Vagina (tissue), 2 donors: Measurements from ENCODE around the gene PLEKHA5.

ENCODE experiments used
- CTCF ChIP-seq, 3 experiments: fragments of 450-650 bp in 2 of 3; fragments of 200-600 bp in 1 of 3; sonication (generic) in 1 of 3; IDR thresholded peaks; one replicate each; pipeline ENCODE4 v1.5.1; 2017 to 2019; ENCODE audit warnings: antibody characterized with exemption in 3 of 3, mild to moderate bottlenecking in 2 of 3, moderate library complexity in 2 of 3
- POLR2A ChIP-seq, 2 donors: fragments of 450-650 bp; IDR thresholded peaks; one replicate each; pipeline ENCODE4 v1.6.1; 2017; ENCODE audit warnings: antibody characterized with exemption in 2 of 2, mild to moderate bottlenecking in 2 of 2, moderate library complexity in 2 of 2

- no peak for TF ChIP-seq CTCF (IDR thresholded peaks at IDR 0.05)
- TF ChIP-seq POLR2A (IDR thresholded peaks at IDR 0.05): no peak
Observed at GRCh38 chr12:19223695-19224094, 94.2 kb downstream of the PLEKHA5 start.
